Brain microvascular endothelial cell (primary cell): Measurements from ENCODE around the gene SASH3.
"Not testable (repeated sequence)": the region's sequence is repeated elsewhere in the genome, so short reads cannot be mapped to it uniquely, and the experiment has no call there.

Source experiments
- DNase-seq: peaks from one replicate; pipeline ENCODE4 v3.0.0-alpha.2; 2020
- H3K27ac ChIP-seq: fragments of 250-450 bp; sonication (Bioruptor Pico); 2 replicates; pipeline ENCODE4 v1.5.1; 2020; ENCODE audit warnings: mild to moderate bottlenecking, moderate library complexity
- H3K27me3 ChIP-seq: fragments of 250-450 bp; sonication (Bioruptor Pico); replicated peaks from 2 replicates; pipeline ENCODE4 v1.5.1; 2020; ENCODE audit warnings: mild to moderate bottlenecking
- H3K36me3 ChIP-seq: fragments of 250-450 bp; sonication (Bioruptor Pico); replicated peaks from 2 replicates; pipeline ENCODE4 v1.5.1; 2020; ENCODE audit warnings: mild to moderate bottlenecking
- H3K4me3 ChIP-seq: 2 replicates; pipeline ENCODE4 v1.5.1; 2011; ENCODE audit warnings: low read depth, mild to moderate bottlenecking, control low read depth, low read length, moderate library complexity
- CTCF ChIP-seq: IDR thresholded peaks from 2 replicates; pipeline ENCODE4 v1.5.1; 2011; ENCODE audit warnings: low read depth, mild to moderate bottlenecking, moderate library complexity, low read length, control low read depth, inconsistent platforms; ENCODE audit errors: missing control alignments
- in situ Hi-C: cut with HindIII; loops from 2 replicates; pipeline ENCODE4 v1.10.0; 2017; ENCODE audit warnings: low sequenced_read_pairs, low pct_ligation_motif_present

SASH3 gene

GRCh38 chrX:129738466-129739308 lies 41.1 kb upstream of the SASH3 start, which contains the start of gene XPNPEP2:
Gene XPNPEP2, plus strand, starts transcription at chrX:129738979. Its CDS starts 235 bp downstream, at chrX:129739214.
- DNase-seq, result no peak
- no peak within 1 kb of the TSS for H3K4me3 ChIP-seq
- H3K27ac ChIP-seq, result no peak within 1 kb of the TSS
- in situ Hi-C loops, result no loop called here
- no peaks in the 10 kb centered on the region for H3K36me3 ChIP-seq
- no peaks in the 10 kb centered on the region for H3K27me3 ChIP-seq
- TF ChIP-seq CTCF, result no peak

GRCh38 chrX:129739578-129739977 lies 40.2 kb upstream of the SASH3 start:
- no peak overlapping the region for H3K27ac ChIP-seq
- in situ Hi-C loops, result no loop called here
- no peaks in the 10 kb centered on the region for H3K36me3 ChIP-seq
- no peak for TF ChIP-seq CTCF
- H3K4me3 ChIP-seq, result no peak overlapping the region
- DNase-seq, result no peak
- no peaks in the 10 kb centered on the region for H3K27me3 ChIP-seq

- no peaks in the 10 kb centered on the region for H3K27me3 ChIP-seq
Measured at GRCh38 chrX:129741880-129742758, 37.6 kb upstream of the SASH3 start.

GRCh38 chrX:129742759-129743152 lies 37.0 kb upstream of the SASH3 start:
- in situ Hi-C loops, H3K4me3 ChIP-seq, H3K36me3 ChIP-seq, H3K27me3 ChIP-seq, DNase-seq, H3K27ac ChIP-seq: not testable (repeated sequence)

More at GRCh38 chrX:129741880-129742758, 37.6 kb upstream of the SASH3 start:
- no peak for DNase-seq
- H3K4me3 ChIP-seq, result no peak overlapping the region
- H3K36me3 ChIP-seq, result no peaks in the 10 kb centered on the region
- no peak for TF ChIP-seq CTCF
- no peak overlapping the region for H3K27ac ChIP-seq
- in situ Hi-C loops, result no loop called here

- no peak for DNase-seq
- no peaks in the 10 kb centered on the region for H3K27me3 ChIP-seq
- H3K4me3 ChIP-seq, result no peak overlapping the region
- in situ Hi-C loops, result no loop called here
- no peaks in the 10 kb centered on the region for H3K36me3 ChIP-seq
- no peak overlapping the region for H3K27ac ChIP-seq
- no peak for TF ChIP-seq CTCF
Measured at GRCh38 chrX:129743821-129744220, 35.9 kb upstream of the SASH3 start.

GRCh38 chrX:129744861-129745321 lies 34.9 kb upstream of the SASH3 start:
- DNase-seq, result no peak
- no peak for TF ChIP-seq CTCF
- H3K27me3 ChIP-seq, result no peaks in the 10 kb centered on the region
- H3K4me3 ChIP-seq, result no peak overlapping the region
- H3K36me3 ChIP-seq, result no peaks in the 10 kb centered on the region
- H3K27ac ChIP-seq, result no peak overlapping the region
- in situ Hi-C loops, result no loop called here
